Astrocyte (in vitro differentiated cells and primary cell): ENCODE data around the gene ASCL2. TPM values are rescaled to one million over a fixed set of nuclear protein-coding genes. Genes with fewer than 3 reads are reported as not detected.

ENCODE experiments used
- DNase-seq: peaks from one replicate; pipeline ENCODE4 v3.0.0-alpha.2; 2010; ENCODE audit warnings: low read depth
- FAIRE-seq: peaks from 2 replicates; lab custom pipeline; 2011; peaks lifted over from hg19 to GRCh38; lab: Jason Lieb, UNC
- H2AFZ ChIP-seq: 2 replicates; pipeline ENCODE4 v1.6.0; 2012; ENCODE audit warnings: low read depth, low read length, inconsistent platforms
- H3K27ac ChIP-seq: 2 replicates; pipeline ENCODE4 v1.5.1; 2011; ENCODE audit warnings: low read depth, low read length, inconsistent platforms
- H3K27me3 ChIP-seq: 2 replicates; pipeline ENCODE4 v1.6.0; 2011; ENCODE audit warnings: low read length, inconsistent platforms; ENCODE audit not compliant: insufficient read depth
- H3K36me3 ChIP-seq: 2 replicates; pipeline ENCODE4 v1.5.1; 2011; ENCODE audit warnings: low read length, inconsistent platforms; ENCODE audit not compliant: insufficient read depth
- H3K4me1 ChIP-seq: 2 replicates; pipeline ENCODE4 v1.5.1; 2011; ENCODE audit warnings: low read length, inconsistent platforms; ENCODE audit not compliant: insufficient read depth
- H3K4me2 ChIP-seq: 2 replicates; pipeline ENCODE4 v1.6.0; 2012; ENCODE audit warnings: low read length, inconsistent platforms
- H3K4me3 ChIP-seq: 2 replicates; pipeline ENCODE4 v1.5.1; 2011; ENCODE audit warnings: low read depth, mild to moderate bottlenecking, low read length, inconsistent platforms; ENCODE audit not compliant: insufficient read depth
- H3K79me2 ChIP-seq: 2 replicates; pipeline ENCODE4 v1.6.0; 2012; ENCODE audit warnings: mild to moderate bottlenecking, low read length, inconsistent platforms; ENCODE audit not compliant: insufficient read depth
- H3K9ac ChIP-seq: 2 replicates; pipeline ENCODE4 v1.6.0; 2012; ENCODE audit warnings: mild to moderate bottlenecking, low read length, inconsistent platforms
- H3K9me3 ChIP-seq: 2 replicates; pipeline ENCODE4 v1.5.1; 2012; ENCODE audit warnings: low read depth, mild to moderate bottlenecking, low read length, inconsistent platforms; ENCODE audit not compliant: insufficient read depth
- H4K20me1 ChIP-seq: 2 replicates; pipeline ENCODE4 v1.6.0; 2012; ENCODE audit warnings: low read length, inconsistent platforms; ENCODE audit not compliant: insufficient read depth
- H3K27ac Mint-ChIP-seq: one replicate; pipeline ENCODE4 v1.8.0; 2021; ENCODE audit warnings: mild to moderate bottlenecking, mixed read lengths; ENCODE audit not compliant: unreplicated experiment
- H3K27me3 Mint-ChIP-seq: one replicate; pipeline ENCODE4 v1.8.0; 2021; ENCODE audit warnings: low read depth, mixed read lengths; ENCODE audit not compliant: unreplicated experiment
- H3K36me3 Mint-ChIP-seq: one replicate; pipeline ENCODE4 v1.8.0; 2021; ENCODE audit warnings: low read depth, mixed read lengths; ENCODE audit not compliant: unreplicated experiment
- H3K4me1 Mint-ChIP-seq: one replicate; pipeline ENCODE4 v1.8.0; 2021; ENCODE audit warnings: low read depth, mixed read lengths; ENCODE audit not compliant: unreplicated experiment
- H3K4me3 Mint-ChIP-seq: one replicate; pipeline ENCODE4 v1.8.0; 2021; ENCODE audit warnings: mild to moderate bottlenecking, moderate library complexity, mixed read lengths; ENCODE audit not compliant: unreplicated experiment
- H3K9me3 Mint-ChIP-seq: one replicate; pipeline ENCODE4 v1.8.0; 2021; ENCODE audit warnings: mild to moderate bottlenecking, mixed read lengths; ENCODE audit not compliant: unreplicated experiment
- CTCF ChIP-seq: IDR thresholded peaks from 2 replicates; pipeline ENCODE4 v1.5.1; 2011; ENCODE audit warnings: low read depth, mild to moderate bottlenecking, inconsistent platforms, low read length, moderate library complexity; ENCODE audit not compliant: insufficient read depth
- EZH2 ChIP-seq: IDR thresholded peaks from 2 replicates; pipeline ENCODE4 v1.6.1; 2012; ENCODE audit warnings: mild to moderate bottlenecking, low read length, inconsistent platforms; ENCODE audit not compliant: insufficient read depth
- total RNA-seq: library from RNA; stranded (reverse); gene quantifications from 2 replicates; pipeline ENCODE4 v1.2.1, GENCODE V29; 2021

Gene ASCL2
- total RNA-seq, 1 donor from 2014 or later, result not detected

- no peak overlapping the region for H3K27ac Mint-ChIP-seq
- no peak for TF ChIP-seq CTCF
- peak; percentile 46 for TF ChIP-seq EZH2
- H3K79me2 ChIP-seq, result no peaks in the 10 kb centered on the region
- no peaks in the 10 kb centered on the region for H3K9me3 ChIP-seq
- no peak overlapping the region for H3K4me3 ChIP-seq
- H3K9ac ChIP-seq, result no peak overlapping the region
- peak overlapping the region; percentile 54 for H3K4me3 Mint-ChIP-seq
- H3K27me3 ChIP-seq, result peaks cover 40% of the 10 kb centered on the region
- no peaks in the 10 kb centered on the region for H3K4me1 Mint-ChIP-seq
- H3K4me1 ChIP-seq, result no peaks in the 10 kb centered on the region
- no peaks in the 10 kb centered on the region for H3K36me3 ChIP-seq
- no peaks in the 10 kb centered on the region for H3K36me3 Mint-ChIP-seq
- H3K27me3 Mint-ChIP-seq, result peaks cover 65% of the 10 kb centered on the region
- H3K27ac ChIP-seq, result no peak overlapping the region
- peaks cover 18% of the 10 kb centered on the region for H3K9me3 Mint-ChIP-seq
- DNase-seq (no peak), FAIRE-seq (no peak)
- peak overlapping the region; percentile 18 for H2AFZ ChIP-seq
- H4K20me1 ChIP-seq, result no peaks in the 10 kb centered on the region
- H3K4me2 ChIP-seq, result peak overlapping the region; percentile 68
Measured at GRCh38 chr11:2268729-2269600, 1.4 kb downstream of the ASCL2 start.

GRCh38 chr11:2267851-2268728, 2.3 kb downstream of the ASCL2 start:
- Histone ChIP-seq H3K4me1 (no peaks in the 10 kb centered on the region), H3K27me3 (peaks cover 32% of the 10 kb centered on the region), H3K79me2 (no peaks in the 10 kb centered on the region), H3K27ac (no peak overlapping the region), H3K36me3 (no peaks in the 10 kb centered on the region), H3K4me3 (no peak overlapping the region), H3K9ac (no peak overlapping the region), H2AFZ (no peak overlapping the region), H3K4me2 (no peak overlapping the region), H3K9me3 (no peaks in the 10 kb centered on the region), H4K20me1 (no peaks in the 10 kb centered on the region)
- peaks cover 57% of the 10 kb centered on the region for H3K27me3 Mint-ChIP-seq
- peak overlapping the region; percentile 54 for H3K4me3 Mint-ChIP-seq
- no peak for FAIRE-seq
- DNase-seq, result no peak
- H3K27ac Mint-ChIP-seq, result no peak overlapping the region
- no peaks in the 10 kb centered on the region for H3K4me1 Mint-ChIP-seq
- H3K9me3 Mint-ChIP-seq, result peaks cover 15% of the 10 kb centered on the region
- TF ChIP-seq EZH2 (no peak), CTCF (no peak)
- no peaks in the 10 kb centered on the region for H3K36me3 Mint-ChIP-seq
